ENCODE data around the gene EDC4.
"Not testable (repeated sequence)": the region's sequence is repeated elsewhere in the genome, so short reads cannot be mapped to it uniquely, and the experiment has no call there.

Gene EDC4

DNA sequence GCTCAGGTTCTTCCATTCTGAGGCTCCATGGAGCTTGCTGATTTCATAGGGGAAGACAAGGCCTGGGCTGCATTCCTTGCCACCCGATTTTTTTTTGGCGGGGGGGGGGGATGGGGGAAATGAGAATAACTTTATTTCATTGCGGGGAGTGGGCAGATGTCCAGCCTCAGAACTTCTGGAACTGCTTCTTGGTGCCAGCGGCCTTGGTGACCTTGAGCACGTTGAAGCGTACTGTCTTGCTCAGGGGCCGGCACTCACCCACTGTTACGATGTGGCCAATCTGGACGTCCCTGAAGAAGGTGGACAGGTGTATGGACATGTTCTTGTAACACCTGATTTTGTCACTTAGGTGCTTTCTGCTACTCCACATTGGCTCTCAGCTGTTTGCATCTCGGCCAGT, 17.1 kb upstream of the EDC4 start:
- peaks cover 0 to 11% of the 10 kb centered on the region in 2 donors for H3K36me3 ChIP-seq (ENCODE audit: control insufficient read depth in 1 of 2, insufficient read depth in 2 of 2, low read length in 2 of 2)
- no peak overlapping the region for H3K4me3 ChIP-seq (ENCODE audit: low read depth in 1 of 2, low read length in 2 of 2)
- H3K27me3 ChIP-seq (ENCODE audit: low read depth, low read length): no peaks in the 10 kb centered on the region
- peaks cover 8 to 31% of the 10 kb centered on the region in 2 donors for H3K4me1 ChIP-seq (ENCODE audit: control insufficient read depth in 1 of 2, insufficient read depth in 2 of 2, low read length in 2 of 2)
- no peak overlapping the region for H3K27ac ChIP-seq (ENCODE audit: low read length)
- H3K9me3 ChIP-seq (ENCODE audit: control insufficient read depth in 1 of 2, low read length in 2 of 2): no peaks in the 10 kb centered on the region

DNA sequence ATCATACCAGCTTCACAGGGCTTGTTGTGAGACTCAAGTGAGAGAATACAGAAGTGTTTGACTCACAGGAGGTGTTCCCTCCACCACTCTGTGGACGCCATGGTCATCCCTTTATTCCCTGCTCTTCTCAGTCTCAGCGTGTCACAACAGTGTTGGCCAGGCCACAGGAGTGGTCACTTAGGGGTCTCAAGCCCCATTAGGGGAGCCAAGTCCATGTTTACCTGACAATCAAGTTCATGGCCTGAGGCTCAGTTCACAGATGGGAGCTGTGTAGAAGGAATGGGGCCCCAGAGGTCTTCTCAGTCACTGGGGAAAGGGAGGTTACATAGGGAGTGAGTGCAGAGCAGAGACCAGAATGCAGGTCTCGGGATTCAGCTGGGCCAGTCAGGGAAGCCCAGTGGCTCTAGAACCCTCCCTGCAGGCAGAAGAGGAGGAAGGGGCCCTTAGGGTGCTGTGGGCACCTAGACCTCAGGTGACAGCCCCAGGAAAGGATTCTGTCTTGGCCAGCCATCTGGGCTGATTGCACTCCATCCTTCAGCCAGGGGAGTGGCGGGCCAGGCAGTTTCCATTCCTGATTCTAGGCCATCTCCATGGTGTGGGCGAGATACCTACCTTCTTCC, 15.8 kb upstream of the EDC4 start:
- Histone ChIP-seq H3K27me3 (ENCODE audit: low read depth, low read length) (no peaks in the 10 kb centered on the region), H3K9me3 (ENCODE audit: control insufficient read depth in 1 of 2, low read length in 2 of 2) (no peaks in the 10 kb centered on the region), H3K4me3 (ENCODE audit: low read depth in 1 of 2, low read length in 2 of 2) (no peak overlapping the region), H3K4me1 (ENCODE audit: control insufficient read depth in 1 of 2, insufficient read depth in 2 of 2, low read length in 2 of 2) (peaks cover 8 to 39% of the 10 kb centered on the region in 2 donors), H3K36me3 (ENCODE audit: control insufficient read depth in 1 of 2, insufficient read depth in 2 of 2, low read length in 2 of 2) (peaks cover 0 to 15% of the 10 kb centered on the region in 2 donors), H3K27ac (ENCODE audit: low read length) (peak overlapping the region; percentile 47)

GRCh38 chr16:67857547-67858233, 15.2 kb upstream of the EDC4 start:
- Histone ChIP-seq H3K27me3 (ENCODE audit: low read depth, low read length) (no peaks in the 10 kb centered on the region), H3K27ac (ENCODE audit: low read length) (peak overlapping the region; percentile 61), H3K9me3 (ENCODE audit: control insufficient read depth in 1 of 2, low read length in 2 of 2) (no peaks in the 10 kb centered on the region), H3K4me1 (ENCODE audit: control insufficient read depth in 1 of 2, insufficient read depth in 2 of 2, low read length in 2 of 2) (peaks cover 8 to 45% of the 10 kb centered on the region in 2 donors), H3K36me3 (ENCODE audit: control insufficient read depth in 1 of 2, insufficient read depth in 2 of 2, low read length in 2 of 2) (peaks cover 0 to 15% of the 10 kb centered on the region in 2 donors), H3K4me3 (ENCODE audit: low read depth in 1 of 2, low read length in 2 of 2) (no peak overlapping the region)

- H3K9me3 ChIP-seq (ENCODE audit: control insufficient read depth in 1 of 2, low read length in 2 of 2): no peaks in the 10 kb centered on the region
- H3K36me3 ChIP-seq (ENCODE audit: control insufficient read depth in 1 of 2, insufficient read depth in 2 of 2, low read length in 2 of 2): peaks cover 0 to 15% of the 10 kb centered on the region in 2 donors
- H3K4me3 ChIP-seq (ENCODE audit: low read depth in 1 of 2, low read length in 2 of 2): no peak overlapping the region
- no peaks in the 10 kb centered on the region for H3K27me3 ChIP-seq (ENCODE audit: low read depth, low read length)
- peak overlapping the region; percentile 61 for H3K27ac ChIP-seq (ENCODE audit: low read length)
- peaks cover 8 to 50% of the 10 kb centered on the region in 2 donors for H3K4me1 ChIP-seq (ENCODE audit: control insufficient read depth in 1 of 2, insufficient read depth in 2 of 2, low read length in 2 of 2)
Measured at GRCh38 chr16:67858500-67858899, 14.4 kb upstream of the EDC4 start.

DNA sequence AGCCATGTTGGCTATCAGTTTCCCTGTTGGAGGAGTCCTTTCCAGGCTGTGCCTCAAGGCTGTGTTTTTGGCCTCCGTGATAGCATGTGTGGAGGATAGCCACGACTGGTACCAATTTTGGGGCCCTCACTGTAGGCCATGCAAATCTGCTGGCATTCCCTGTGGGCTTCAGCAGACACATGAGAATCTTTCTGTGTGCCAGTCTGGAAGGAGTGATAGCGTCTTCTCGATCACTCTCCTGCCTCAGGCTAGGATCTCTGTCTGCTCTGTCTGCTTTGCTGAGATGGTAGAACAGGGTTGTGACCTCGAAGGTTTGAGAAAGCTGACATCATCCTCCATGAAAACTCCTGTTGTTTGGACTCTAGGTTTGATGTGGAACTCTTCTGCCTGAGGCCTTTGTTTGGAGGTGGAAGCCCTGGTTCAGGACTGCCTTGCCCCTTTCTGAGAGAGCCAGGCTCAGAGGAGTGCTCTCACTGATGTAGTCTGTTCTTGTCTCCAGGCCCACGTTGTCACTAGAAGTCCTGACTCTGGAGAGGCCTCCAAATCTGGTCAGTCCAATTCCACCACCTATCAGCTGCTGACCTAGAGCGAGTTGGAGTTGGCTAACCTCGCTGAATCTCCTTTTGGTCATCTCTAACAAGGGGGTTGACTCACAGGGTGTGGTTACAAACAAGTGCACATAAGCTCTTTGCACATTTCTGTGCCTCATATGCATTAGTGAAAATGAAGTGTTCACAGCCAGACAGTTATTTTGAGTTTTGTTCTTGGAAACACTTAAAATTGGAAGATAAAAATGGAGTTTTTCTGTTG, 12.1 kb upstream of the EDC4 start:
- Histone ChIP-seq H3K9me3 (ENCODE audit: control insufficient read depth in 1 of 2, low read length in 2 of 2) (no peaks in the 10 kb centered on the region), H3K4me3 (ENCODE audit: low read depth in 1 of 2, low read length in 2 of 2) (no peak overlapping the region), H3K27me3 (ENCODE audit: low read depth, low read length) (no peaks in the 10 kb centered on the region), H3K36me3 (ENCODE audit: control insufficient read depth in 1 of 2, insufficient read depth in 2 of 2, low read length in 2 of 2) (peaks cover 0 to 25% of the 10 kb centered on the region in 2 donors), H3K27ac (ENCODE audit: low read length) (peak overlapping the region; percentile 58), H3K4me1 (ENCODE audit: control insufficient read depth in 1 of 2, insufficient read depth in 2 of 2, low read length in 2 of 2) (peaks cover 8 to 52% of the 10 kb centered on the region in 2 donors)

DNA sequence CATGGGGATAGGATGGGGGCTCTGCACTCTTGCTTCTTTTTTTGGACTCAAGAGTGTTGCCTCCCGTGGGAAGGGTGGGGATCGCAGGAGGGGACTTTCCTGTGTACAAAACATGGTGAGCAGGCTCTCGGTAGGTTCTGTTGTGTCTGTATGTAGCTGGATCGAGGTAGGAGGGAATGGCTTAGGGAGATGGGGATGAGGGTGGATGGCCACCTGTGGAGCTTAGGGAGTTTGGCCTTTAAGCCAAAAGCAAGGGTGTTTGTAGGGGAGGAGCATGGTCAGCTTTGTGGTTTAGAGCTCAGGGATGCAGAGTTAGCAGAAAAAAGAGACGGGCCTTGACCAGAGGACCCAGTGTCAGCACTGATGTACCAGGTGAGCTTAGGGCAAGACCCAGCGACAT, 11.0 kb upstream of the EDC4 start:
- H3K4me3 ChIP-seq (ENCODE audit: low read depth in 1 of 2, low read length in 2 of 2): no peak overlapping the region
- peaks cover 0 to 31% of the 10 kb centered on the region in 2 donors for H3K36me3 ChIP-seq (ENCODE audit: control insufficient read depth in 1 of 2, insufficient read depth in 2 of 2, low read length in 2 of 2)
- H3K27me3 ChIP-seq (ENCODE audit: low read depth, low read length): no peaks in the 10 kb centered on the region
- no peaks in the 10 kb centered on the region for H3K9me3 ChIP-seq (ENCODE audit: control insufficient read depth in 1 of 2, low read length in 2 of 2)
- H3K4me1 ChIP-seq (ENCODE audit: control insufficient read depth in 1 of 2, insufficient read depth in 2 of 2, low read length in 2 of 2): peaks cover 8 to 45% of the 10 kb centered on the region in 2 donors
- H3K27ac ChIP-seq (ENCODE audit: low read length): peak overlapping the region; percentile 58

DNA sequence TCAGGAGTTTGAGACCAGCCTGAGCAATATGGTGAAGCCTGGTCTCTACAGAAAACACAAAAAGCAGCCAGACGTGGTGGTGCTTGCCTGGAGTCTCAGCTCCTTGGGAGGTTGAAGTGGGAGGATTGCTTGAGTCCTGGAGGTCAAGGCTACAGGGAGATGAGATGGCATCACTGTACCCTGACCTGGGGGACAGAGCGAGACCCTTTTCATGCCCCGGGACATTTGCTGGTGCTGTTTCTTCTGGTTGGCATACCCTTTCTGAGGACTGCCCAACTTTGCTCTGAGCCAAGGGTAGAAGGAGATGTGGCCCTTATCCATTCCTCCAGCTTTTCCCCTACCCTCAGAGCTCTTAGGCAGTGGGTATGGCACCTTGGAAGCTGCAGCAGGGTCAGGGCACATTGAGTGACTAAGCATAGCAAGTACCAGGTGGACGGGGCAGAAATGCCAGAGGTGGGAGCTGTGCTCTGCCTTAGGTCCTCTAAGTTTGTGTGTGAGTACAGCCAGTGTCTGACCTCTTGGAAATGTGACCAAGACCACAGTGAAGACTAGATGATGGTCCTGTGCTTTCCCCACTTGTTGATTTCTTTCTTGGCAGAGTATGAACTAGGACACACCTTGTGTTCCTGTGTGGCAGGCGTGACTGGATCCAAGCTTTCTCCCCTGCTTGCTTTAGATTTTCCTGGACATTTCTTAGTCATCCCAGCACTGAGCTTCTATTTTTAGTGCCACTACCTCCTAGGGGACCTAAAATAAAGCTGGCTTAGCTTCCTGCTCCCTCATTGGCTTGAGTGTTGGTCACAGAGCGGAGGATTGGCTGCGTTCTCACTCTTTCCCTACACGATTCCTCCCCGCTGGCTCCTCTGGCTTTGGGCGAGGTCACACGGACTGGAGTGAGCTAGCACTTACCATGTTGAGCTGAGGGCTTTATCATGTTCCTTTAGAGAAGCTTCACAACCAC, 9.9 kb upstream of the EDC4 start:
- H3K27ac ChIP-seq (ENCODE audit: low read length): peak overlapping the region; percentile 64
- peaks cover 0 to 35% of the 10 kb centered on the region in 2 donors for H3K4me1 ChIP-seq (ENCODE audit: control insufficient read depth in 1 of 2, insufficient read depth in 2 of 2, low read length in 2 of 2)
- H3K27me3 ChIP-seq (ENCODE audit: low read depth, low read length): no peaks in the 10 kb centered on the region
- peak overlapping the region in 1 of 2 donors; percentile 14 for H3K4me3 ChIP-seq (ENCODE audit: low read depth in 1 of 2, low read length in 2 of 2)
- H3K9me3 ChIP-seq (ENCODE audit: control insufficient read depth in 1 of 2, low read length in 2 of 2): no peaks in the 10 kb centered on the region
- peaks cover 0 to 38% of the 10 kb centered on the region in 2 donors for H3K36me3 ChIP-seq (ENCODE audit: control insufficient read depth in 1 of 2, insufficient read depth in 2 of 2, low read length in 2 of 2)

DNA sequence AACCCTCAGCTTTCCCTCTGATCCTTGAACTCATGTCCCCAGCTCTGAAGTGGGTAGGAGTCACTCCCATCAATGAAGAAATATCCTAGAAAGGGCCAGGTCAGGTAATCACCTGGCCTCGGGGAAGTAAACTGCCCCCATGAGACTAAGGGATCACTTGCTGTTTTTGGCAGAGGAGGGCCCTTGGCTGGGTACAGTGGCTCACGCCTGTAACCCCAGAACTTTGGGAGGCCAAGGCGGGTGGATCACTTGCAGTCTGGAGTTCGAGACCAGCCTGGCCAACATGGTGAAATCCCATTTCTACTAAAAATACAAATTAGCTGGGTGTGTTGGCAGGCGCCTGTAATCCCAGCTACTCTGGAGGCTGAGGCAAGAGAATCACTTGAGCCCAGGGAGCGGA, 8.8 kb upstream of the EDC4 start:
- peak overlapping the region; percentile 64 for H3K27ac ChIP-seq (ENCODE audit: low read length)
- not testable (repeated sequence) for H3K9me3 ChIP-seq (ENCODE audit: control insufficient read depth in 1 of 2, low read length in 2 of 2); H3K27me3 ChIP-seq (ENCODE audit: low read depth, low read length); H3K4me3 ChIP-seq (ENCODE audit: low read depth in 1 of 2, low read length in 2 of 2)
- peaks cover 0 to 25% of the 10 kb centered on the region in 2 donors for H3K4me1 ChIP-seq (ENCODE audit: control insufficient read depth in 1 of 2, insufficient read depth in 2 of 2, low read length in 2 of 2)
- H3K36me3 ChIP-seq (ENCODE audit: control insufficient read depth in 1 of 2, insufficient read depth in 2 of 2, low read length in 2 of 2): peaks cover 7 to 43% of the 10 kb centered on the region in 2 donors

- no peak overlapping the region for H3K4me3 ChIP-seq (ENCODE audit: low read depth in 1 of 2, low read length in 2 of 2)
- H3K27me3 ChIP-seq (ENCODE audit: low read depth, low read length): no peaks in the 10 kb centered on the region
- no peaks in the 10 kb centered on the region for H3K9me3 ChIP-seq (ENCODE audit: control insufficient read depth in 1 of 2, low read length in 2 of 2)
- no peak overlapping the region for H3K27ac ChIP-seq (ENCODE audit: low read length)
- peaks cover 7 to 45% of the 10 kb centered on the region in 2 donors for H3K36me3 ChIP-seq (ENCODE audit: control insufficient read depth in 1 of 2, insufficient read depth in 2 of 2, low read length in 2 of 2)
- H3K4me1 ChIP-seq (ENCODE audit: control insufficient read depth in 1 of 2, insufficient read depth in 2 of 2, low read length in 2 of 2): peaks cover 0 to 25% of the 10 kb centered on the region in 2 donors
Measured at GRCh38 chr16:67864594-67864993, 8.3 kb upstream of the EDC4 start.

DNA sequence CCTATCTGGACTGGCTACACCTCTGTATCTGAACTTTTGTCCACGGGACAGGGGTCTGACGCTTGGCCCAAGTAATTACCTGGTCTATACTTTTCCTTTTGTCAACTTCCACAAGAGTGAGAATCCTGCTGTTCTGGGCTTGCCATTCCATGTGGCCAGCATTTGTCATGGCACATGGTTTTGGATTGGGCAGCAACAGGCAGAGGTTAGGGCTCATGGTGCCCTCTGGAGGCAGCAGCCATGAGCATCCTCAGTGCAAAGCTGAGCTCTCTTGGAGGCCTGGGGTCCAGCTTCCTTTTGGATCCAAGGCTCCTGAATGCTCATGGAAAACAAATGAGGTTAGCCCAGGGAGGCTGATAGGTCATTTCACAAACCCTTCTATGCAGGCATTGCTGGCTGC, 7.5 kb upstream of the EDC4 start:
- H3K27me3 ChIP-seq (ENCODE audit: low read depth, low read length): no peaks in the 10 kb centered on the region
- H3K36me3 ChIP-seq (ENCODE audit: control insufficient read depth in 1 of 2, insufficient read depth in 2 of 2, low read length in 2 of 2): peaks cover 12 to 51% of the 10 kb centered on the region in 2 donors
- no peak overlapping the region for H3K4me3 ChIP-seq (ENCODE audit: low read depth in 1 of 2, low read length in 2 of 2)
- H3K4me1 ChIP-seq (ENCODE audit: control insufficient read depth in 1 of 2, insufficient read depth in 2 of 2, low read length in 2 of 2): peaks cover 0 to 25% of the 10 kb centered on the region in 2 donors
- H3K27ac ChIP-seq (ENCODE audit: low read length): no peak overlapping the region
- no peaks in the 10 kb centered on the region for H3K9me3 ChIP-seq (ENCODE audit: control insufficient read depth in 1 of 2, low read length in 2 of 2)
